ENCODE measurements around the gene LRP3. TPM values are rescaled to one million over a fixed set of nuclear protein-coding genes. Genes with fewer than 3 reads are reported as not detected.
"Not testable (repeated sequence)": the region's sequence is repeated elsewhere in the genome, so short reads cannot be mapped to it uniquely, and the experiment has no call there.

The LRP3 gene, protein sequence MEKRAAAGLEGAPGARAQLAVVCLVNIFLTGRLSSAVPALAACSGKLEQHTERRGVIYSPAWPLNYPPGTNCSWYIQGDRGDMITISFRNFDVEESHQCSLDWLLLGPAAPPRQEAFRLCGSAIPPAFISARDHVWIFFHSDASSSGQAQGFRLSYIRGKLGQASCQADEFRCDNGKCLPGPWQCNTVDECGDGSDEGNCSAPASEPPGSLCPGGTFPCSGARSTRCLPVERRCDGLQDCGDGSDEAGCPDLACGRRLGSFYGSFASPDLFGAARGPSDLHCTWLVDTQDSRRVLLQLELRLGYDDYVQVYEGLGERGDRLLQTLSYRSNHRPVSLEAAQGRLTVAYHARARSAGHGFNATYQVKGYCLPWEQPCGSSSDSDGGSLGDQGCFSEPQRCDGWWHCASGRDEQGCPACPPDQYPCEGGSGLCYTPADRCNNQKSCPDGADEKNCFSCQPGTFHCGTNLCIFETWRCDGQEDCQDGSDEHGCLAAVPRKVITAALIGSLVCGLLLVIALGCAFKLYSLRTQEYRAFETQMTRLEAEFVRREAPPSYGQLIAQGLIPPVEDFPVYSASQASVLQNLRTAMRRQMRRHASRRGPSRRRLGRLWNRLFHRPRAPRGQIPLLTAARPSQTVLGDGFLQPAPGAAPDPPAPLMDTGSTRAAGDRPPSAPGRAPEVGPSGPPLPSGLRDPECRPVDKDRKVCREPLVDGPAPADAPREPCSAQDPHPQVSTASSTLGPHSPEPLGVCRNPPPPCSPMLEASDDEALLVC
- 10 to 100 TPM in 11 of 12 donors, not detected in 1; 15.8 to 45.8 (median 20.7) TPM for polyA plus RNA-seq (ENCODE audit: insufficient read length in 12 of 12)
- long read RNA-seq, donor 1, transcript LRP3-203 (3 exons, 3,278 nt) = major isoform, 6 of 10 reads
- long read RNA-seq, donor 1, partial matches to known transcripts = 0 of 10 reads
- long read RNA-seq, donor 1, other reads (novel, unspliced or antisense) = 0 of 10 reads
- long read RNA-seq, donor 2, transcript LRP3-203 (3 exons, 3,278 nt) = minor isoform, 5 of 15 reads
- long read RNA-seq, donor 2, transcript LRP3-201 (7 exons, 3,807 nt) = major isoform, 10 of 15 reads
- long read RNA-seq, donor 2, partial matches to known transcripts = 0 of 15 reads
- long read RNA-seq, donor 2, other reads (novel, unspliced or antisense) = 0 of 15 reads
- long read RNA-seq, donor 3, transcript LRP3-201 (7 exons, 3,807 nt) = major isoform, 12 of 12 reads
- long read RNA-seq, donor 3, partial matches to known transcripts = 0 of 12 reads
- long read RNA-seq, donor 3, other reads (novel, unspliced or antisense) = 0 of 12 reads
- long read RNA-seq, donor 4, partial matches to known transcripts = 0 of 1 reads
- long read RNA-seq, donor 4, other reads (novel, unspliced or antisense) = 0 of 1 reads
- long read RNA-seq, donor 5, transcript LRP3-201 (7 exons, 3,807 nt) = major isoform, 21 of 37 reads
- long read RNA-seq, donor 5, partial matches to known transcripts = 0 of 37 reads
- long read RNA-seq, donor 5, other reads (novel, unspliced or antisense) = 12 of 37 reads
- long read RNA-seq, donor 6, transcript LRP3-203 (3 exons, 3,278 nt) = major isoform, 5 of 10 reads
- long read RNA-seq, donor 6, transcript LRP3-201 (7 exons, 3,807 nt) = major isoform, 5 of 10 reads
- long read RNA-seq, donor 6, partial matches to known transcripts = 0 of 10 reads
- long read RNA-seq, donor 6, other reads (novel, unspliced or antisense) = 0 of 10 reads
- long read RNA-seq, donor 7, partial matches to known transcripts = 0 of 4 reads
- long read RNA-seq, donor 7, other reads (novel, unspliced or antisense) = 0 of 4 reads
- long read RNA-seq, donor 8, transcript LRP3-203 (3 exons, 3,278 nt) = minor isoform, 7 of 18 reads
- long read RNA-seq, donor 8, transcript LRP3-201 (7 exons, 3,807 nt) = major isoform, 11 of 18 reads
- long read RNA-seq, donor 8, partial matches to known transcripts = 0 of 18 reads
- long read RNA-seq, donor 8, other reads (novel, unspliced or antisense) = 0 of 18 reads
- long read RNA-seq, donor 9, transcript LRP3-203 (3 exons, 3,278 nt) = major isoform, 6 of 9 reads
- long read RNA-seq, donor 9, partial matches to known transcripts = 0 of 9 reads
- long read RNA-seq, donor 9, other reads (novel, unspliced or antisense) = 0 of 9 reads
- long read RNA-seq, donor 10, transcript LRP3-201 (7 exons, 3,807 nt) = major isoform, 8 of 10 reads
- long read RNA-seq, donor 10, partial matches to known transcripts = 0 of 10 reads
- long read RNA-seq, donor 10, other reads (novel, unspliced or antisense) = 0 of 10 reads
- long read RNA-seq, donor 11, transcript LRP3-201 (7 exons, 3,807 nt) = major isoform, 15 of 17 reads
- long read RNA-seq, donor 11, partial matches to known transcripts = 0 of 17 reads
- long read RNA-seq, donor 11, other reads (novel, unspliced or antisense) = 0 of 17 reads

GRCh38 chr19:33193865-33194362, at the start of gene LRP3:
Gene LRP3 (plus strand): TSS chr19:33194330. CDS start chr19:33194786, 456 bp downstream.
- no peak for DNase-seq

DNA sequence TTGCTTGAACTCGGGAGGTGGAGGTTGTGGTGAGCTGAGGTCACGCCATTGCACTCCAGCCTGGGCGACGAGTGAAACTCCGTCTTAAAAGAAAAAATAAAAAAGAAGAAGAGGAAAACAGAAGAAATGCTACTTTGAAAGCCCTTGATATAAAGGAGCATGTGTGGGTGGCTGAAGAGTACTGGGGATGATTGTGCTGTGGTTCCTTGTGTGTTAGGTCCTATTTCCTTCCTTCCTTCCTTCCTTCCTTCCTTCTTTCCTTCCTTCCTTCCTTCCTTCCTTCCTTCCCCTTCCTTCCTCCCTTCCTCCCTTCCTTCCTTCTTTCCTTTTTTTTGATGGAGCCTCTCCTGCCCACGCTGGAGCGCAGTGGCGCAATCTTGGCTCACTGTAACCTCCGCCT, 47.9 kb upstream of the LRP3 start:
- no peak for DNase-seq

- DNase-seq = no peak
These were observed 46.6 kb upstream of the LRP3 start for GRCh38 chr19:33147538-33147937.

DNA sequence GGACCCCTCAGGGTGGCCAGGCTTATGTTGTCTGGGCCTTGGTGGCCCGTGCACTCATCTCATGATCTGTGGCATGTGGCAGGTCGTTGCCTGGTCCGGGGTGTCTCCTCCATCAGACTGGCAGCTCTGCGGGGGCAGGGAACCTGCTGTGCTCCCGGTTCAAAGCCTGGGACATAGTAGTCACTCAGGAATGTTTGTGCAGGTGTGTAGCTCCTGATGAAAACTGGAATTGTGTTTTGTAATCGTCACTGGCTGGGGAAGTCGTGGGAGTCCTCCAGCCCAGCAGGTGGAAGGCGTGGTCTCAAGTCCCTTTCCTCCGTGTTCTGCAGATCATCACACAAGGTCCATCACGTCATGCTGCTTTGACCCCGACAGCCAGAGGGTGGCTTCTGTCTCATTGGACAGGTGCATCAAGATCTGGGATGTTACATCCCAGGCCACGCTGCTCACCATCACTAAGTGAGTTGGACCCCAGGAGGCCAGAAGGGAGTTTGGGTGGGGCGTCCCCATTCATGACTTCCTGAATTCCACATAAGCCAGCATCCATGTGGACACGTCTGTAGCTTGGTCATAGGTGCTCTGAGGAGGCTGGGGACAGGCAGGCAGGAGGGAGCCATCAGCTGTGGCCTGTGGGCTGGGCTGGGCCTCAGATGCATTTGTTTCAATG, 43.1 kb upstream of the LRP3 start:
- DNase-seq = no peak

GRCh38 chr19:33152176-33152575, 42.0 kb upstream of the LRP3 start:
- no peak for DNase-seq

DNA sequence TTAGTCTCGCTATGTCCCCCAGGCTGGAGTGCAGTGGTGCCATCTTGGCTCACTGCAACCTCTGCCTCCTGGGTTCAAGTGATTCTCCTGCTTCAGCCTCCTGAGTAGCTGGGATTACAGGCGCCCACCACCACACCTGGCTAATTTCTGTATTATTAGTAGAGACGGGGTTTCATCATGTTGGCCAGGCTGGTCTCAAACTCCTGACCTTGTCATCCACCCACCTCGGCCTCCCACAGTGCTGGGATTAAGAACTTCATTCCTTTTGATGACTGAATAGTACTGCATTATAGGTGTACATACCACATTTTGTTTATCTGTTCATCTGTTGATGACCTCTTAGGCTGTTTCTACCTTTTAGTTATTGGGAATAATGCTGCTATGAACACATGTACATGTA, 41.5 kb upstream of the LRP3 start:
- DNase-seq = not testable (repeated sequence)

DNA sequence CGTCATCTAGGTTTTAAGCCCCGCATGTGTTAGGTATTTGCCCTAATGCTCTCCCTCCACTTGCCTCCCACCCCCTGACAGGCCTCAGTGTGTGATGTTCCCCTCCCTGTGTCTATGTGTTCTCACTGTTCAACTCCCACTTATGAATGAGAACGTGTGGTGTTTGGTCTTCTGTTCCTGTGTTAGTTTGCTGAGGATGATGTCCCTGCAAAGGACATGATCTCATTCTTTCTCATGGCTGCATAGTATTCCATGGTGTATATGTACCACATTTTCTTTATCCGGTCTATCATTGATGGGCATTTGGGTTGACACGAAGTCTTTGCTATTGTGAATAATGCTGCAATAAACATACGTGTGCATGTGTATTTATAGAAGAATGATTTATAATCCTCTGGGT, 39.8 kb upstream of the LRP3 start:
- DNase-seq = not testable (repeated sequence)

DNA sequence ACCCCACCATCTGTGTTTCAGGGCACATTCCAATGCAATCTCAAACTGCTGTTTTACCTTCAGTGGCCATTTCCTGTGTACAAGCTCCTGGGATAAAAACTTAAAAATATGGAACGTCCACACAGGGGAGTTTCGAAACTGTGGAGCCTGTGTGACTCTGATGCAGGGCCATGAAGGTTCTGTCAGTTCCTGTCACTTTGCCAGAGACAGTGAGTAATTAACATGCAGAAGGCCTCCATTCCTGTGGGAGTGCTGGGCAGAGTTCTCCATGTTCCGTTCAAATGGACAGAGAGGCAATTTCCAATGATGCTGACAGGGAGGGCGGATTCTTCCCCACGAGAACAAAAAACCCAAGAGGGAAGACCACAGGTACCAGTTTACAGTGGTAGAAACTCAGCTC, 37.8 kb upstream of the LRP3 start:
- DNase-seq = no peak

GRCh38 chr19:33157906-33158305, 36.2 kb upstream of the LRP3 start:
- DNase-seq = no peak

DNA sequence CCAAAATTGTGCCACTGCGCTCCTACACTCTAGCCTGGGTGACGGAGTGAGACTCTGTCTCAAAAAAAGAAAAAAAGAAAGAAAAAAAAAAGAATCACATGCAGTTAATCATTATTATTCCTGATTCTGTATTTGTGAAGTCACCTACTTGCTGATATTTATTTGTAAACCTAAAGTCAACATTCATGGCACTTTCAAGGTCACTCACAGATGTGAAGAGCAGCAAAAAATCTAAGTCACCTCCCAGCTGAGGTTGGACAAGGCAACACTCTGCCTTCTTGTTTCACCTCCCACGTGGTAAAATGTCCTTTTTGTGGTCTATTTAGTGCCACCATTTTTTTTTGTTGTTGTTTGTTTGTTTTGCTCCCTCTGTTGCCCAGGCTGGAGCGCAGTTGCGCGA, 35.8 kb upstream of the LRP3 start:
- no peak for DNase-seq

- no peak for DNase-seq
These were observed 35.0 kb upstream of the LRP3 start for GRCh38 chr19:33159149-33159548.

DNA sequence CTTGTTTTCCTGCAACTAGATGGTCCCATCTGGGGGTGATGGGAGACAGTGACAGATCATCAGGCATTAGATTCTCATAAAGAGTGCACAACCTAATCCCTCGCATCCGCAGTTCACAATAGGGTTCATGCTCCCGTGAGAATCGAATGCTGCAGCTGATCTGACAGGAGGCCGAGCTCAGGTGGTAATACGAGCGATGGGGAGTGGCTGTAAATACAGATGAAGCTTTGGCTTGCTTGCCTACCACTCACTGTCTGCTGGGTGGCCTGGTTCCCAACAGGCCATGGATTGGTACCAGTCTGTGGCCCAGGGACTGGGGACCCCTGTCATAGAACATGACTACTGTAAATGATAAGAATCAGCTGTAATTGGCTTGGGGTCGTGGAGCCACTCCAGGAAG, 34.2 kb upstream of the LRP3 start:
- no peak for DNase-seq

DNA sequence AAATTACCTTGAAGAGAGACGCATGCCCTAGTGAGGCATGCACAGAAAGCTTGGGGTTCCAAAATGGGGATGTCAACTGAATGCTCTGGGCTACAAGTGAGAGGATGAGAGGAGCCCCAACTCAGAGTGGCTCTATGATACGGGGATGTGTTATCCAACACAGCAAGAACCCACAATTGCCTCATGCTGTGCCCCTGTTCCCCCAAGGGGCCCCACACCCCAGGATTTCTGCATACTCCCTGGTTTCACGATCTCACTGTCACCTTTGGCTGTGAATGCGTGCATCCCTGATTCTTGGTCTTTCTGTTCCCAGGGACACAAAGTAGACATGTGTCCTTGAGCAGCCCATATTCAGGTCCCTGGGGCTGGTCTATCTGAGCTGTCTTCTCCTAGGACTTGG, 32.9 kb upstream of the LRP3 start:
- no peak for DNase-seq

DNA sequence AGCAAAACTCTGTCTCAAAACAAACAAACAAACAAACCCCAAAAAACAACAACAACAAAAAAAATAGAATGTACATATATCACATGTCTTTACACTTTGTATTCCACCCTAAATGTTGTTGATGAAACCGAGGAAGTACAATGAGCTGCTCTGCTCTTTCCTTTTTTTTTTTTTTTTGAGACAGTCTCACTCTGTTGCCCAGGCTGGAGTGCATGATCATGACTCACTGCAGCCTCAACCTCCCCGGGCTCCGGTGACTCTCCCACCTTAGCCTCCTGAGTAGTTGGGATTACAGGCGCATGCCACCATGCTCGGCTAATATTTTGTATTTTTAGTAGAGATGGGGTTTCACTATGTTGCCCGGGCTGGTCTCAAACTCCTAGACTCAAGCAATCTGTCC, 30.6 kb upstream of the LRP3 start:
- DNase-seq = no peak

DNA sequence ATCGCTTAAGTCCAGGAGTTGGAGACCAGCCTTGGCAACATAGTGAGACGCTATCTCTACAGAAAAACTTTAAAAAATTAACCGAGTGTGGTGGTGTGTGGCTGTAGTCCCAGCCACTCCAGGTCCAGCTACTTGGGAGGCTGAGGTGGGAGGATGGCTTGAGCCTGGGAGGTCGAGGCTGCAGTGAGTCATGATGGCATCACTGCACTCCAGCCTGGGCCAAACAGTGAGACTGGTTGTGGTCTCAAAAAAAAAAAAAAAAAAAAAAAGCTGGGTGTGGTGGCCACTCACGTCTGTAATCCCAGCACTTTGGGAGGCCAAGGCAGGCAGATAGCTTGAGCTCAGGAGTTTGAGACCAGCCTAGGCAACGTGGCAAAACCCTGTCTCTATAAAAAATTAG, 28.1 kb upstream of the LRP3 start:
- not testable (repeated sequence) for DNase-seq

- no peak for DNase-seq
These were observed 26.7 kb upstream of the LRP3 start for GRCh38 chr19:33167438-33167837.

- DNase-seq = no peak
These were observed 25.6 kb upstream of the LRP3 start for GRCh38 chr19:33168528-33168927.

DNA sequence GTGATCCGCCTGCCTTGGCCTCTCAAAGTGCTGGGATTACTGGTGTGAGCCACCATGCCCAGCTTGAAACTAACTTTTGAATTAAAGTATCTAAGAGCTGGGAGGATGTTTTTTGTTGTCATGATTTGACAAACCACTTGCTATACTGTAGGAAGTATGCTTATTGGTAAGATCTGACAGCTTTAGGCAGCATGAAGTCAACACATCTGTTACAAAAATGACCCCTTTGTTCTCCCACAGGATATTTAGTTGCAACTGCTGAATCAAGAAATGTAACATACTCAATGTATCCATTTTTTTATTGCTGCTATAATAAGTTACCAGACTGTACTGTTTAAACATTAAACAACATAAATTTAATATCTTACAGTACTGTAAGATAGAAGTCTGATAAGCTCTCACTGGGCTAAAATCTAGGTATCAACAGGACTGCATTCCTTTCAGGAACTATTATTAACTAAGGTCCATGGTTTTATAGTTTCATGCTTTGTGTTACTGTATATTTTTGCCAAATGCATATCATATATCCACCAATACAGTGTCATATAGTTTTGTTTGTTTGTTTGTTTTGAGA, 22.8 kb upstream of the LRP3 start:
- no peak for DNase-seq

Data from muscle of arm (tissue), 14 donors.